Measurements from ENCODE around the gene TULP3.

TULP3 gene

GRCh38 chr12:2877047-2877952 is 13.4 kb upstream of the TULP3 start, which contains the start of the genes FOXM1 and RHNO1:
Gene FOXM1 (minus strand): TSS chr12:2877174. CDS start chr12:2874478, 2,696 bp downstream.
Gene RHNO1 (plus strand): TSS chr12:2877223. CDS start chr12:2885367, 8,144 bp downstream.
- Histone ChIP-seq H3K36me3 (ENCODE audit: low read depth) (peaks cover 63% of the 10 kb centered on the region), H3K9me3 (ENCODE audit: severe bottlenecking) (no peaks in the 10 kb centered on the region), H3K4me3 (ENCODE audit: severe bottlenecking) (peak within 1 kb of the TSS; percentile 94), H3K27me3 (ENCODE audit: insufficient read depth, poor library complexity, severe bottlenecking) (no peaks in the 10 kb centered on the region), H3K27ac (ENCODE audit: poor library complexity, severe bottlenecking) (peak within 1 kb of the TSS; percentile 77), H3K4me1 (ENCODE audit: insufficient read depth, poor library complexity, severe bottlenecking) (peaks cover 8% of the 10 kb centered on the region)
- ATAC-seq (ENCODE audit: low read depth) (peak; percentile 84), DNase-seq (ENCODE audit: low spot score) (peak; percentile 93)
- TF ChIP-seq CTCF (IDR thresholded peaks at IDR 0.05; ENCODE audit: poor library complexity, severe bottlenecking), result no peak

GRCh38 chr12:2877953-2878732 is 12.5 kb upstream of the TULP3 start:
- Histone ChIP-seq H3K36me3 (ENCODE audit: low read depth) (peaks cover 54% of the 10 kb centered on the region), H3K4me1 (ENCODE audit: insufficient read depth, poor library complexity, severe bottlenecking) (peaks cover 8% of the 10 kb centered on the region), H3K4me3 (ENCODE audit: severe bottlenecking) (peak overlapping the region; percentile 94), H3K9me3 (ENCODE audit: severe bottlenecking) (no peaks in the 10 kb centered on the region), H3K27me3 (ENCODE audit: insufficient read depth, poor library complexity, severe bottlenecking) (no peaks in the 10 kb centered on the region), H3K27ac (ENCODE audit: poor library complexity, severe bottlenecking) (peak overlapping the region; percentile 77)
- peak; percentile 5 for TF ChIP-seq CTCF (IDR thresholded peaks at IDR 0.05; ENCODE audit: poor library complexity, severe bottlenecking)
- ATAC-seq (ENCODE audit: low read depth) (no peak), DNase-seq (ENCODE audit: low spot score) (no peak)

- no peak overlapping the region for H3K27ac ChIP-seq (ENCODE audit: poor library complexity, severe bottlenecking)
- H3K4me1 ChIP-seq (ENCODE audit: insufficient read depth, poor library complexity, severe bottlenecking), result peaks cover 8% of the 10 kb centered on the region
- H3K27me3 ChIP-seq (ENCODE audit: insufficient read depth, poor library complexity, severe bottlenecking), result no peaks in the 10 kb centered on the region
- no peak overlapping the region for H3K4me3 ChIP-seq (ENCODE audit: severe bottlenecking)
- ATAC-seq (ENCODE audit: low read depth) (no peak), DNase-seq (ENCODE audit: low spot score) (no peak)
- TF ChIP-seq CTCF (IDR thresholded peaks at IDR 0.05; ENCODE audit: poor library complexity, severe bottlenecking), result no peak
- peaks cover 49% of the 10 kb centered on the region for H3K36me3 ChIP-seq (ENCODE audit: low read depth)
- no peaks in the 10 kb centered on the region for H3K9me3 ChIP-seq (ENCODE audit: severe bottlenecking)
These were observed 10.8 kb upstream of the TULP3 start for GRCh38 chr12:2879853-2880252.

- no peak for TF ChIP-seq CTCF (IDR thresholded peaks at IDR 0.05; ENCODE audit: poor library complexity, severe bottlenecking)
- Histone ChIP-seq H3K9me3 (ENCODE audit: severe bottlenecking) (no peaks in the 10 kb centered on the region), H3K36me3 (ENCODE audit: low read depth) (peaks cover 62% of the 10 kb centered on the region), H3K4me3 (ENCODE audit: severe bottlenecking) (no peak overlapping the region), H3K27ac (ENCODE audit: poor library complexity, severe bottlenecking) (no peak overlapping the region), H3K4me1 (ENCODE audit: insufficient read depth, poor library complexity, severe bottlenecking) (no peaks in the 10 kb centered on the region), H3K27me3 (ENCODE audit: insufficient read depth, poor library complexity, severe bottlenecking) (no peaks in the 10 kb centered on the region)
- DNase-seq (ENCODE audit: low spot score) (no peak), ATAC-seq (ENCODE audit: low read depth) (no peak)
These were observed 5.9 kb upstream of the TULP3 start for GRCh38 chr12:2884810-2885209.

Data from RWPE2 (cell line).